Astrocyte (in vitro differentiated cells and primary cell): ENCODE data around the gene C1QC.

Experiments
- EZH2 ChIP-seq: IDR thresholded peaks from 2 replicates; pipeline ENCODE4 v1.6.1; 2012; ENCODE audit warnings: mild to moderate bottlenecking, low read length, inconsistent platforms; ENCODE audit not compliant: insufficient read depth
- TF ChIP-seq, protein P1 (sequence below): IDR thresholded peaks from 2 replicates; pipeline ENCODE4 v1.5.1; 2011; ENCODE audit warnings: low read depth, mild to moderate bottlenecking, inconsistent platforms, low read length, moderate library complexity; ENCODE audit not compliant: insufficient read depth

DNA sequence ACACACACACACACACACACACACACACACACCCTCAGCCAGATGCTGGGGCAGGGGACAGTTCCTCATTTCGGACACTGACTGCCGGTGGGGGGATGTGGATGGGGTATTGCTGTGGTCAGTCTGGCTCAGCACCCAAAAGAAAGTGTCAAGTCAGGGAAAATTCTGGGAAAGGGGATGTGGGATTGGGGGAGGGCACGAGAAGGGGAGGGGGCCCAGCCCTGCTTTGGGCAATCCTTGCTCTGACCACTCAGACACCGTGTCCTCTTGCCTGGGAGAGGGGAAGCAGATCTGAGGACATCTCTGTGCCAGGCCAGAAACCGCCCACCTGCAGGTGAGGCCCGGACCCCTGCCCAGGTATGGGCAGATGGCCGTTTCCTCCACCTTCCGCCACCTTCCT is at the start of gene C1QC:
- TF ChIP-seq, protein P1, sequence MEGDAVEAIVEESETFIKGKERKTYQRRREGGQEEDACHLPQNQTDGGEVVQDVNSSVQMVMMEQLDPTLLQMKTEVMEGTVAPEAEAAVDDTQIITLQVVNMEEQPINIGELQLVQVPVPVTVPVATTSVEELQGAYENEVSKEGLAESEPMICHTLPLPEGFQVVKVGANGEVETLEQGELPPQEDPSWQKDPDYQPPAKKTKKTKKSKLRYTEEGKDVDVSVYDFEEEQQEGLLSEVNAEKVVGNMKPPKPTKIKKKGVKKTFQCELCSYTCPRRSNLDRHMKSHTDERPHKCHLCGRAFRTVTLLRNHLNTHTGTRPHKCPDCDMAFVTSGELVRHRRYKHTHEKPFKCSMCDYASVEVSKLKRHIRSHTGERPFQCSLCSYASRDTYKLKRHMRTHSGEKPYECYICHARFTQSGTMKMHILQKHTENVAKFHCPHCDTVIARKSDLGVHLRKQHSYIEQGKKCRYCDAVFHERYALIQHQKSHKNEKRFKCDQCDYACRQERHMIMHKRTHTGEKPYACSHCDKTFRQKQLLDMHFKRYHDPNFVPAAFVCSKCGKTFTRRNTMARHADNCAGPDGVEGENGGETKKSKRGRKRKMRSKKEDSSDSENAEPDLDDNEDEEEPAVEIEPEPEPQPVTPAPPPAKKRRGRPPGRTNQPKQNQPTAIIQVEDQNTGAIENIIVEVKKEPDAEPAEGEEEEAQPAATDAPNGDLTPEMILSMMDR, result no peak
- no peak for TF ChIP-seq EZH2
